Peyer's patch (tissue), 4 donors: ENCODE results near the gene PARD3B.

Experiments
- POLR2A ChIP-seq, 2 donors: fragments of 450-650 bp; IDR thresholded peaks; one replicate each; pipeline ENCODE4 v1.5.1; 2017; ENCODE audit warnings: antibody characterized with exemption in 2 of 2, mild to moderate bottlenecking in 2 of 2, moderate library complexity in 2 of 2
- TF ChIP-seq, protein P1 (sequence below), 6 experiments: fragments of 450-650 bp in 4 of 6; fragments of 200-600 bp in 2 of 6; sonication (generic) in 1 of 6; IDR thresholded peaks; one replicate each; pipeline ENCODE4 v1.5.1; 2017 to 2019; ENCODE audit warnings: antibody characterized with exemption in 6 of 6, mild to moderate bottlenecking in 3 of 6, moderate library complexity in 1 of 6

DNA sequence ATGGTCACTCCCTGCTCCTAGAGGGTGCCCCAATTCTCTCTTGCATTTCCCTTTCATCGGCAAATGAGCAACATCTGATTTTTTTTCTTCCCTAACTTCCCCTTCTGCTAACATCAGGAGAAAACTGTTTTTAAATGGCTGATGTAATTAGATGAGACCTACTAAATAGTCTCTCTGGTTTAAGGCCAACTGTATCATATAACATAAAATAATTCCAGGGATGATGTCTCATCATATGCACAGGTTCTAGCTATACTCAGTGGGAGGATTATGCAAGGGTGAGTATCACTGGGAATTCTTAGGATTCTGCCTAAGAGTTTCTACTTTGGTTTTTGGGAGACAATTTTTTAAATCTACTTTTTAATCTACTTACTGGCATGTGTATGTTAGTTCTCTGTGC, 193.4 kb downstream of the PARD3B start:
- TF ChIP-seq, protein P1, sequence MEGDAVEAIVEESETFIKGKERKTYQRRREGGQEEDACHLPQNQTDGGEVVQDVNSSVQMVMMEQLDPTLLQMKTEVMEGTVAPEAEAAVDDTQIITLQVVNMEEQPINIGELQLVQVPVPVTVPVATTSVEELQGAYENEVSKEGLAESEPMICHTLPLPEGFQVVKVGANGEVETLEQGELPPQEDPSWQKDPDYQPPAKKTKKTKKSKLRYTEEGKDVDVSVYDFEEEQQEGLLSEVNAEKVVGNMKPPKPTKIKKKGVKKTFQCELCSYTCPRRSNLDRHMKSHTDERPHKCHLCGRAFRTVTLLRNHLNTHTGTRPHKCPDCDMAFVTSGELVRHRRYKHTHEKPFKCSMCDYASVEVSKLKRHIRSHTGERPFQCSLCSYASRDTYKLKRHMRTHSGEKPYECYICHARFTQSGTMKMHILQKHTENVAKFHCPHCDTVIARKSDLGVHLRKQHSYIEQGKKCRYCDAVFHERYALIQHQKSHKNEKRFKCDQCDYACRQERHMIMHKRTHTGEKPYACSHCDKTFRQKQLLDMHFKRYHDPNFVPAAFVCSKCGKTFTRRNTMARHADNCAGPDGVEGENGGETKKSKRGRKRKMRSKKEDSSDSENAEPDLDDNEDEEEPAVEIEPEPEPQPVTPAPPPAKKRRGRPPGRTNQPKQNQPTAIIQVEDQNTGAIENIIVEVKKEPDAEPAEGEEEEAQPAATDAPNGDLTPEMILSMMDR (IDR thresholded peaks at IDR 0.05) = no peak
- no peak for TF ChIP-seq POLR2A (IDR thresholded peaks at IDR 0.05)
